MG63 (cell line): Measurements from ENCODE around the gene PRKCZ. TPM values are rescaled to one million over a fixed set of nuclear protein-coding genes. Genes with fewer than 3 reads are reported as not detected.

ENCODE experiments used
- DNase-seq: peaks from one replicate; pipeline ENCODE4 v3.0.0-alpha.2; 2020
- H3K27me3 ChIP-seq: fragments of 250-450 bp; sonication (Bioruptor Pico); 2 replicates; pipeline ENCODE4 v1.5.1; 2020; ENCODE audit warnings: mild to moderate bottlenecking, moderate library complexity
- H3K36me3 ChIP-seq: fragments of 250-450 bp; sonication (Bioruptor Pico); 2 replicates; pipeline ENCODE4 v1.5.1; 2020; ENCODE audit warnings: mild to moderate bottlenecking, moderate library complexity
- H3K4me3 ChIP-seq: fragments of 250-450 bp; sonication (Bioruptor Pico); 2 replicates; pipeline ENCODE4 v1.5.1; 2020; ENCODE audit warnings: mild to moderate bottlenecking, moderate library complexity
- H3K9me3 ChIP-seq: fragments of 250-450 bp; sonication (Bioruptor Pico); 2 replicates; pipeline ENCODE4 v1.5.1; 2020; ENCODE audit warnings: mild to moderate bottlenecking, moderate library complexity
- total RNA-seq: library from RNA; depleted of rRNA; stranded (reverse); fragments of >200 nt; shearing (Covaris generic); gene quantifications from 2 replicates; pipeline ENCODE4 v1.2.3, GENCODE V29; 2014; ENCODE audit warnings: low replicate concordance; rRNA removed

PRKCZ gene
- total RNA-seq, 1 experiment from 2014 or later, result 5.3 TPM

DNA sequence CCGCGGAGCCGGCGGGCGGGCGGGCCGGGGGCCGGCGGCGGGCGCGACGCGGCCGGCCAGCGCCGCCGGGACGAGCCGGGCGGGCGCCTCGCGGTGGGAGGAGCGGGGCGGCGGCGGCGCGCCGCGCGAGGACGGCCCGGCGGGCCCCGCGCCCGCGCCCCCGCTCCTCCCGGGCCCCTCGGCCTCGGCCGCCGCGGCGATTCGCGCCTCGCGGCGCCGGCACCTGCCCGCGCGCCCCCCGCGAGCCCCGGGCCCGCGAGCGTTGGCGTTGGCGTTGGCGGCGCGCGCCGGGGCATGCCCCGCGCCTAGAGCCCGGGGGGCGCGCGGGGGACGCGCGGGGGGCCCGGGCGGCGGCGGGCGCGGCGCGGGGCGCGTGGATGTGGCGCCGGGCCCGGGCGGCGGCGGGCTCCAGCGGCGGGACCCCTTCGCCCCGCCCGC lies 178.0 kb downstream of the PRKCZ start, which contains the start of gene SKI:
TSS of gene SKI (plus strand) at position 163 of the 438 bp plus-strand sequence. CDS start 448 bp downstream, outside the sequence.
- Histone ChIP-seq H3K27me3 (no peaks in the 10 kb centered on the region), H3K9me3 (no peaks in the 10 kb centered on the region), H3K4me3 (peak within 1 kb of the TSS; percentile 87), H3K36me3 (peaks cover 36% of the 10 kb centered on the region)
- no peak for DNase-seq

- H3K4me3 ChIP-seq, result peak overlapping the region; percentile 73
- H3K9me3 ChIP-seq, result no peaks in the 10 kb centered on the region
- no peaks in the 10 kb centered on the region for H3K27me3 ChIP-seq
- no peak for DNase-seq
- H3K36me3 ChIP-seq, result peaks cover 36% of the 10 kb centered on the region
These were observed 178.5 kb downstream of the PRKCZ start for GRCh38 chr1:2228694-2229036.

- DNase-seq, result peak; percentile 62
- Histone ChIP-seq H3K27me3 (no peaks in the 10 kb centered on the region), H3K36me3 (peaks cover 36% of the 10 kb centered on the region), H3K4me3 (peak overlapping the region; percentile 73), H3K9me3 (no peaks in the 10 kb centered on the region)
These were observed 179.0 kb downstream of the PRKCZ start for GRCh38 chr1:2229037-2229864.

GRCh38 chr1:2229911-2230731 lies 179.9 kb downstream of the PRKCZ start:
- DNase-seq, result peak; percentile 64
- peak overlapping the region; percentile 73 for H3K4me3 ChIP-seq
- peaks cover 37% of the 10 kb centered on the region for H3K36me3 ChIP-seq
- no peaks in the 10 kb centered on the region for H3K9me3 ChIP-seq
- no peaks in the 10 kb centered on the region for H3K27me3 ChIP-seq

- H3K4me3 ChIP-seq, result peak overlapping the region; percentile 73
- H3K9me3 ChIP-seq, result no peaks in the 10 kb centered on the region
- DNase-seq, result no peak
- no peaks in the 10 kb centered on the region for H3K27me3 ChIP-seq
- peaks cover 39% of the 10 kb centered on the region for H3K36me3 ChIP-seq
These were observed 180.7 kb downstream of the PRKCZ start for GRCh38 chr1:2230781-2231531.

GRCh38 chr1:2231532-2232254 lies 181.5 kb downstream of the PRKCZ start:
- Histone ChIP-seq H3K27me3 (no peaks in the 10 kb centered on the region), H3K36me3 (peaks cover 39% of the 10 kb centered on the region), H3K9me3 (no peaks in the 10 kb centered on the region), H3K4me3 (peak overlapping the region; percentile 73)
- peak; percentile 78 for DNase-seq

GRCh38 chr1:2232255-2232915 lies 182.2 kb downstream of the PRKCZ start:
- Histone ChIP-seq H3K9me3 (no peaks in the 10 kb centered on the region), H3K4me3 (peak overlapping the region; percentile 73), H3K36me3 (peaks cover 39% of the 10 kb centered on the region), H3K27me3 (no peaks in the 10 kb centered on the region)
- no peak for DNase-seq

DNA sequence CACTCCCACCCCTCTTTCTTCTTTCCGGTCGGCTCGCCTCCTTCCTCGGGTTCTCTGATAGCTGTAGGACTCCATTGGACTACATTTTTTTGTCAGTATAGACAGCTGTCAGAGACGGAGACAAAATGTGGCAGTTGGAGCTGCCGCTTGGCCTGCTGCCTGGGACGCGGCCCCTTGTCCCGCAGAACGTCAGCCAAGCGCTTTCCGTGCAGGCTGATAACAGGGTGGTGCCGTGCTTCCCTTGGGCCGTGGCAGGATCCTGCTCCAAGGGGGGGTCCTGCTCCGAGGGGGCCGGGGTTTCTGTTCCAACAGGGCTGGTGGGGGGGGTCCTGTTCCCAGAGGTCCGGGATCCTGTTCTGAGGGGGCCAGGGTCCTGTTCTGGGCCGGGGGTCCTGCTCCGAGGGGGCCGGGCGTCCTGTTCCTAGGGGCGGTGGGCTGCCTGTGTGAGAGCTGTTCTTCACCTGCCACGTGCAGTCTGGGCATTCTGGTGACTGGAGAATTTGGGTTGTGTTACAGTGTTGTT lies 182.8 kb downstream of the PRKCZ start:
- Histone ChIP-seq H3K36me3 (peaks cover 39% of the 10 kb centered on the region), H3K27me3 (no peaks in the 10 kb centered on the region), H3K4me3 (no peak overlapping the region; the same call in 1 of the 2 replicates), H3K9me3 (no peaks in the 10 kb centered on the region)
- no peak for DNase-seq

- DNase-seq, result no peak
- H3K4me3 ChIP-seq, result no peak overlapping the region
- H3K9me3 ChIP-seq, result no peaks in the 10 kb centered on the region
These were observed 183.3 kb downstream of the PRKCZ start for GRCh38 chr1:2233468-2233867.

DNA sequence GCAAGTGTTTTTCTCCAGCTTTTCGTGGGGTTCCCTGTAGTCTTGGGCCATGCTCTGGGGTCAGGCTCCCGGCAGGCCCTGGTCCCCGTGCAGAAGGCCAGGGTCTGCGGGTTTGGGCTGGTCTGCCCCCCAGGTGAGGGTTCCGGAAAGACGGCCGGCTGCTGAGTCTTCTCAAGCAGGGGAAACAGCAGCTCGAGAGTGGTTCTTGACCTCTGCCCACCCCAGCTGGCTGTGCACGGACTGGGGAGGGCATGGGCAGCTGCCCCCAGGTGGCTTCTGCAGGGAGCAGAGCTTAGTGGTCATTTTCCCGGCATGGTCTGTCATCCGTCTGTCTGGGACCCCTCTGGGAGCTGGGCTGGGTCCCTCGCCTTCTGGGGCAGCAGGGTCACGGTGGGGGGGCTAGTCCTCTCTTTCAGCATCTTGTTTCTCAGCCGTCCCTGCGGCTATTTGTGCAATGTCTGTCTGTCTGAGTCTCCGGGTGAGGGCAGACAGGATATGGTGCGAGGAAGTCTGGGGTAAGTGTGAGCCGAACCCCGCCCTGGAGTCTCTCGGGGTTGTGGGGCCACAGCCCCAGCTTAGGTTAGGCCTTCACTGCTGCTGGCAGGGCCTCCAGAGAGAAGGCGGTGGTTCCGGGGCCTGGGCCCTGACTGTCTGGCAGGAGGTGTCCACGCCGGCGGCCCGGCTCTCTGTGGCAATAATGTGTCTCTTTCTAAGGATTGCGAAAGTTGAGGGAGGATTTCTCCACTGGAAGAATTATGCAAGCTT lies 184.0 kb downstream of the PRKCZ start:
- H3K4me3 ChIP-seq, result peak overlapping the region; percentile 13
- H3K27me3 ChIP-seq, result no peaks in the 10 kb centered on the region
- H3K9me3 ChIP-seq, result no peaks in the 10 kb centered on the region
- peaks cover 36% of the 10 kb centered on the region for H3K36me3 ChIP-seq
- peak; percentile 78 for DNase-seq

More at GRCh38 chr1:2233468-2233867, 183.3 kb downstream of the PRKCZ start:
- H3K36me3 ChIP-seq, result peaks cover 39% of the 10 kb centered on the region
- no peaks in the 10 kb centered on the region for H3K27me3 ChIP-seq

DNA sequence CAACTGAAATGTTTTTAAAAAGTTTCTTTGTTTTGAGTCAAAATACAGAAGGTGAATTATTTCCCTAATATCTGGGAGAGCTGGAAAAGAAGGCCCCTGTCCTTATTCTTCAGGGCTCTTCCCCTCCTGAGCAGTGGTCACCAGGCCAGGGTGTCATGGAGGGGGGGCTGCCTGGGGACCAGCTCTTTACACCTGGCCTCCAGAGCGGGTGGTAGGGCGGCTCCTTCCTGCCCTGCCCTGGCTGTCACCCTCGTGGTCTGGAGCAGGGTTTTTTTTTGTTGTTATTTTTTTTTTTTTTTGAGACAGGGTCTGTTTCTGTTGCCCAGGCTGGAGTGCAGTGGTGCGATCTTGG lies 184.5 kb downstream of the PRKCZ start:
- H3K27me3 ChIP-seq, result no peaks in the 10 kb centered on the region
- no peaks in the 10 kb centered on the region for H3K9me3 ChIP-seq
- no peak for DNase-seq
- H3K36me3 ChIP-seq, result peaks cover 30% of the 10 kb centered on the region
- H3K4me3 ChIP-seq, result peak overlapping the region; percentile 13; the same call in 1 of the 2 replicates

Other genes with a start within 250 kb of the PRKCZ start
- gene GNB1, start 159.3 kb upstream of the PRKCZ start, total RNA-seq, result 327 and 329 TPM in 2 replicates
- 0.20 TPM in 1 of 2 replicates, not detected in the other for gene CALML6, start 135.2 kb upstream of the PRKCZ start, total RNA-seq
- gene TMEM52, start 131.1 kb upstream of the PRKCZ start, total RNA-seq, result not detected in 2 replicates
- gene CFAP74, start 46.6 kb upstream of the PRKCZ start, total RNA-seq, result 0.20 TPM in 1 of 2 replicates, not detected in the other
- not detected in 2 replicates for gene GABRD, start 31.1 kb upstream of the PRKCZ start, total RNA-seq
- gene FAAP20, start 144.4 kb downstream of the PRKCZ start, total RNA-seq, result 30.4 and 75.0 TPM in 2 replicates
- 7.7 and 9.2 TPM in 2 replicates for gene SKI, start 177.9 kb downstream of the PRKCZ start, total RNA-seq